ENCODE results near the gene FBXO42. TPM values are rescaled to one million over a fixed set of nuclear protein-coding genes. Genes with fewer than 3 reads are reported as not detected.

Gene FBXO42
- total and polyA plus RNA-seq, 9 of the 15 experiments (the other 6 are each of a cell fraction or from before 2014, with no cell fraction given) = 7.2 to 24.8 (median 17.4) TPM

DNA sequence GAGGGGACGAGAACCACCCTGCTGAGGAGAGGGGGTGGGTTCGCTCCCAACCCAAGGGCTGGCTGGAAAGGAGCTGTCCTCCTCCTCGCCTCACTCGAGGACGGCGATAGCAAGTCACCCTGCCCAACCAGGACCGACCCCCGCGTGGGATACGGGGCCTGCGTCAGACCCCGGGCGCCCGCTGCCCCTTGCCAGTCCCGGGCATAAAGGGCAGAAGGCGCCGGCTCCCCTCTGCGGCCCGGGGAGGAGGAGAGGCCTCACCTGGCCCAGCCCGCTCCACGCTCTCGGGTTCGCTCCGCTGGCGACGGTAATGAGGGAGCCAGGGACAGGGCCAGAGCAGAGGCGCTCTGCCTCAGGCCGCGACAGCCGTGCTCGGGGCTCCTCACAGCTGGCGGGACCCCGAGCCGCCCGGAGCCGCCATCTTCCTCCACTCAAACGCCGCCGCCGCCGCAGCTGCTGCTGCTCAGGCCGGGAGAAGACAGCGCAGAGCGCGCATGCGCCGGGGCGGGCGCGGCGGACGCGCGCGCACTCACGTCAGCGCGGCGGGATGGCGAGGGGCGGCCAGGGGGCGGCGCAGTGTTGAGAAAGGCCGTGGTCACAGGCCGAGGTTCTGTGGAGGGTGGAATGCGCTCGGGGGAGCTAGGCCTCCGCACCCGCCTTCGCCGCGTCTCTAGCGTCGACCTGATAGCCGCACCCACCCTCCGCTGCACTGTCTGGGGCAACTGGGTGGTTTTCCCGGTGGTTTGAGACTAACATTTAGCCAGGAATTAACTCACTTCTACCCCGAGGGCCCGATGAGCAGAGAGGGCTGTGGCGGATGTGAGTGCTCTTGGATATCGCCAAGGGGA is at the start of gene FBXO42 (continued):
- TF ChIP-seq NCOA2 (IDR thresholded peaks at IDR 0.05; ENCODE audit: partially characterized antibody in 2 of 2) (no peak), EWSR1 (IDR thresholded peaks at IDR 0.05; ENCODE audit: borderline replicate concordance, low read depth, partially characterized antibody) (no peak), ADNP (tag; IDR thresholded peaks at IDR 0.05) (no peak), JUND (IDR thresholded peaks at IDR 0.05; ENCODE audit: borderline replicate concordance, low read depth, low read length) (peak; percentile 74), JUND (tag; IDR thresholded peaks at IDR 0.05; ENCODE audit: borderline replicate concordance, low read depth, low read length) (peak; percentile 42; the same call in 1 of the 3 replicates), CCAR2 (IDR thresholded peaks at IDR 0.05; ENCODE audit: low read depth, low read length) (no peak), ZNF561 (CRISPR knock-in tag; conservative IDR thresholded peaks at IDR 0.05) (no peak; the same call in 1 of the 2 replicates), ZNF780A (CRISPR knock-in tag; IDR thresholded peaks at IDR 0.05) (no peak), CSDE1 (IDR thresholded peaks at IDR 0.05) (no peak), FOXK2 (conservative IDR thresholded peaks at IDR 0.05 in 1 of 2, IDR thresholded peaks at IDR 0.05 in 1 of 2; ENCODE audit: low read depth in 2 of 2) (no peak), POLR2AphosphoS2 (IDR thresholded peaks at IDR 0.05; ENCODE audit: low read length) (peak; percentile 50; the same call in 1 of the 2 replicates)
- TF ChIP-seq, protein P1, sequence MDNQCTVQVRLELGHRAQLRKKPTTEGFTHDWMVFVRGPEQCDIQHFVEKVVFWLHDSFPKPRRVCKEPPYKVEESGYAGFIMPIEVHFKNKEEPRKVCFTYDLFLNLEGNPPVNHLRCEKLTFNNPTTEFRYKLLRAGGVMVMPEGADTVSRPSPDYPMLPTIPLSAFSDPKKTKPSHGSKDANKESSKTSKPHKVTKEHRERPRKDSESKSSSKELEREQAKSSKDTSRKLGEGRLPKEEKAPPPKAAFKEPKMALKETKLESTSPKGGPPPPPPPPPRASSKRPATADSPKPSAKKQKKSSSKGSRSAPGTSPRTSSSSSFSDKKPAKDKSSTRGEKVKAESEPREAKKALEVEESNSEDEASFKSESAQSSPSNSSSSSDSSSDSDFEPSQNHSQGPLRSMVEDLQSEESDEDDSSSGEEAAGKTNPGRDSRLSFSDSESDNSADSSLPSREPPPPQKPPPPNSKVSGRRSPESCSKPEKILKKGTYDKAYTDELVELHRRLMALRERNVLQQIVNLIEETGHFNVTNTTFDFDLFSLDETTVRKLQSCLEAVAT (IDR thresholded peaks at IDR 0.05) = peak in 1 of 2 experiments; percentile 43; a peak in 1 of 4 replicates
- TF ChIP-seq, protein P2, sequence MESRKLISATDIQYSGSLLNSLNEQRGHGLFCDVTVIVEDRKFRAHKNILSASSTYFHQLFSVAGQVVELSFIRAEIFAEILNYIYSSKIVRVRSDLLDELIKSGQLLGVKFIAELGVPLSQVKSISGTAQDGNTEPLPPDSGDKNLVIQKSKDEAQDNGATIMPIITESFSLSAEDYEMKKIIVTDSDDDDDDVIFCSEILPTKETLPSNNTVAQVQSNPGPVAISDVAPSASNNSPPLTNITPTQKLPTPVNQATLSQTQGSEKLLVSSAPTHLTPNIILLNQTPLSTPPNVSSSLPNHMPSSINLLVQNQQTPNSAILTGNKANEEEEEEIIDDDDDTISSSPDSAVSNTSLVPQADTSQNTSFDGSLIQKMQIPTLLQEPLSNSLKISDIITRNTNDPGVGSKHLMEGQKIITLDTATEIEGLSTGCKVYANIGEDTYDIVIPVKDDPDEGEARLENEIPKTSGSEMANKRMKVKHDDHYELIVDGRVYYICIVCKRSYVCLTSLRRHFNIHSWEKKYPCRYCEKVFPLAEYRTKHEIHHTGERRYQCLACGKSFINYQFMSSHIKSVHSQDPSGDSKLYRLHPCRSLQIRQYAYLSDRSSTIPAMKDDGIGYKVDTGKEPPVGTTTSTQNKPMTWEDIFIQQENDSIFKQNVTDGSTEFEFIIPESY (CRISPR knock-in tag; IDR thresholded peaks at IDR 0.05) = peak; percentile 70
- TF ChIP-seq, protein P3, sequence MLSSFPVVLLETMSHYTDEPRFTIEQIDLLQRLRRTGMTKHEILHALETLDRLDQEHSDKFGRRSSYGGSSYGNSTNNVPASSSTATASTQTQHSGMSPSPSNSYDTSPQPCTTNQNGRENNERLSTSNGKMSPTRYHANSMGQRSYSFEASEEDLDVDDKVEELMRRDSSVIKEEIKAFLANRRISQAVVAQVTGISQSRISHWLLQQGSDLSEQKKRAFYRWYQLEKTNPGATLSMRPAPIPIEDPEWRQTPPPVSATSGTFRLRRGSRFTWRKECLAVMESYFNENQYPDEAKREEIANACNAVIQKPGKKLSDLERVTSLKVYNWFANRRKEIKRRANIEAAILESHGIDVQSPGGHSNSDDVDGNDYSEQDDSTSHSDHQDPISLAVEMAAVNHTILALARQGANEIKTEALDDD (IDR thresholded peaks at IDR 0.05) = no peak
- TF ChIP-seq, protein P4, sequence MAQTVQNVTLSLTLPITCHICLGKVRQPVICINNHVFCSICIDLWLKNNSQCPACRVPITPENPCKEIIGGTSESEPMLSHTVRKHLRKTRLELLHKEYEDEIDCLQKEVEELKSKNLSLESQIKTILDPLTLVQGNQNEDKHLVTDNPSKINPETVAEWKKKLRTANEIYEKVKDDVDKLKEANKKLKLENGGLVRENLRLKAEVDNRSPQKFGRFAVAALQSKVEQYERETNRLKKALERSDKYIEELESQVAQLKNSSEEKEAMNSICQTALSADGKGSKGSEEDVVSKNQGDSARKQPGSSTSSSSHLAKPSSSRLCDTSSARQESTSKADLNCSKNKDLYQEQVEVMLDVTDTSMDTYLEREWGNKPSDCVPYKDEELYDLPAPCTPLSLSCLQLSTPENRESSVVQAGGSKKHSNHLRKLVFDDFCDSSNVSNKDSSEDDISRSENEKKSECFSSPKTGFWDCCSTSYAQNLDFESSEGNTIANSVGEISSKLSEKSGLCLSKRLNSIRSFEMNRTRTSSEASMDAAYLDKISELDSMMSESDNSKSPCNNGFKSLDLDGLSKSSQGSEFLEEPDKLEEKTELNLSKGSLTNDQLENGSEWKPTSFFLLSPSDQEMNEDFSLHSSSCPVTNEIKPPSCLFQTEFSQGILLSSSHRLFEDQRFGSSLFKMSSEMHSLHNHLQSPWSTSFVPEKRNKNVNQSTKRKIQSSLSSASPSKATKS (CRISPR knock-in tag; IDR thresholded peaks at IDR 0.05) = no peak
- TF ChIP-seq, protein P5, sequence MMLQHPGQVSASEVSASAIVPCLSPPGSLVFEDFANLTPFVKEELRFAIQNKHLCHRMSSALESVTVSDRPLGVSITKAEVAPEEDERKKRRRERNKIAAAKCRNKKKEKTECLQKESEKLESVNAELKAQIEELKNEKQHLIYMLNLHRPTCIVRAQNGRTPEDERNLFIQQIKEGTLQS (IDR thresholded peaks at IDR 0.05) = no peak
- TF ChIP-seq, protein P5 (CRISPR knock-in tag; conservative IDR thresholded peaks at IDR 0.05) = peak; percentile 47; the same call in 1 of the 2 replicates
- TF ChIP-seq, protein P6, sequence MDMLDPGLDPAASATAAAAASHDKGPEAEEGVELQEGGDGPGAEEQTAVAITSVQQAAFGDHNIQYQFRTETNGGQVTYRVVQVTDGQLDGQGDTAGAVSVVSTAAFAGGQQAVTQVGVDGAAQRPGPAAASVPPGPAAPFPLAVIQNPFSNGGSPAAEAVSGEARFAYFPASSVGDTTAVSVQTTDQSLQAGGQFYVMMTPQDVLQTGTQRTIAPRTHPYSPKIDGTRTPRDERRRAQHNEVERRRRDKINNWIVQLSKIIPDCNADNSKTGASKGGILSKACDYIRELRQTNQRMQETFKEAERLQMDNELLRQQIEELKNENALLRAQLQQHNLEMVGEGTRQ (CRISPR knock-in tag; IDR thresholded peaks at IDR 0.05) = no peak

Measured in K562 (cell line).